Esophagus squamous epithelium (tissue), 4 donors: ENCODE measurements around the gene CTCFL.

Experiments
- POLR2A ChIP-seq, 4 donors: fragments of 450-650 bp; IDR thresholded peaks; one replicate each; pipeline ENCODE4 v1.6.1; 2017; ENCODE audit warnings: antibody characterized with exemption in 4 of 4, mild to moderate bottlenecking in 4 of 4, moderate library complexity in 3 of 4
- TF ChIP-seq, protein P1 (sequence below), 6 experiments: fragments of 450-650 bp in 4 of 6; fragments of 200-600 bp in 2 of 6; sonication (generic) in 2 of 6; IDR thresholded peaks; one replicate each; pipeline ENCODE4 v1.5.1; 2016 to 2019; ENCODE audit warnings: antibody characterized with exemption in 6 of 6, mild to moderate bottlenecking in 4 of 6, moderate library complexity in 4 of 6

DNA sequence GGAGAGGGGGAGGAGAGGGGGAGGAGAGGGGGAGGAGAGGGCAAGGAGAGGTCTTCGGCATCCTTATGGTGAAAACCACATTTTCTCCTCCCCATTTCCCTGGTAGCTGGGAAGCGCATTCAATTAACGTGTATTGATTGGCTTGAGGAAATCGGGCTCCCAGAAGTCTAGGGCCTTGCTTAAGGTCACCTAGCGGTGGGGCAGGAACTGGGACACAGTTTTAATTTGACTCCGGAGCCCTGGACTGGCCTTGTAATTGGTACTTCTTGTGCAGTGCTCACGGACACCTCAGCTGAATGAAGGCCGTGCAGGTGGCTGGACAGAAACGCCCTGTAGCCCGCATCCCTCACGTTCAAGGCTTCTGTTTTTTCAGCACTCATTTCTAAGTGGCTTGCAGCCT, 42.8 kb downstream of the CTCFL start:
- TF ChIP-seq, protein P1, sequence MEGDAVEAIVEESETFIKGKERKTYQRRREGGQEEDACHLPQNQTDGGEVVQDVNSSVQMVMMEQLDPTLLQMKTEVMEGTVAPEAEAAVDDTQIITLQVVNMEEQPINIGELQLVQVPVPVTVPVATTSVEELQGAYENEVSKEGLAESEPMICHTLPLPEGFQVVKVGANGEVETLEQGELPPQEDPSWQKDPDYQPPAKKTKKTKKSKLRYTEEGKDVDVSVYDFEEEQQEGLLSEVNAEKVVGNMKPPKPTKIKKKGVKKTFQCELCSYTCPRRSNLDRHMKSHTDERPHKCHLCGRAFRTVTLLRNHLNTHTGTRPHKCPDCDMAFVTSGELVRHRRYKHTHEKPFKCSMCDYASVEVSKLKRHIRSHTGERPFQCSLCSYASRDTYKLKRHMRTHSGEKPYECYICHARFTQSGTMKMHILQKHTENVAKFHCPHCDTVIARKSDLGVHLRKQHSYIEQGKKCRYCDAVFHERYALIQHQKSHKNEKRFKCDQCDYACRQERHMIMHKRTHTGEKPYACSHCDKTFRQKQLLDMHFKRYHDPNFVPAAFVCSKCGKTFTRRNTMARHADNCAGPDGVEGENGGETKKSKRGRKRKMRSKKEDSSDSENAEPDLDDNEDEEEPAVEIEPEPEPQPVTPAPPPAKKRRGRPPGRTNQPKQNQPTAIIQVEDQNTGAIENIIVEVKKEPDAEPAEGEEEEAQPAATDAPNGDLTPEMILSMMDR (IDR thresholded peaks at IDR 0.05), result no peak
- no peak for TF ChIP-seq POLR2A (IDR thresholded peaks at IDR 0.05)
